Skeletal muscle tissue (tissue), 2 donors: ENCODE results near the gene ZNF284. TPM values are rescaled to one million over a fixed set of nuclear protein-coding genes. Genes with fewer than 3 reads are reported as not detected.

ENCODE experiments used
- small RNA-seq: library from RNA; depleted of rRNA; stranded (forward); fragments of <200 nt; gene quantifications from one replicate; pipeline ENCODE3, GENCODE V24; 2014
- total RNA-seq: library from RNA; depleted of rRNA; stranded (reverse); fragments of >200 nt; gene quantifications from one replicate; pipeline ENCODE4 v1.2.3, GENCODE V29; 2014

Gene ZNF284
- total RNA-seq, 1 donor from 2014 or later = 2.6 TPM

Small RNA genes lying within 50 kb of the gene (small RNA-seq; reads per million reads assigned to genes)
- not detected for gene RNU6-902P

Other genes starting within 250 kb of the ZNF284 start
- 21.4 TPM for gene ZNF283, start 244.8 kb upstream of the ZNF284 start, total RNA-seq
- gene ZNF404, start 188.2 kb upstream of the ZNF284 start, total RNA-seq = 1.6 TPM
- gene ZNF45, start 136.9 kb upstream of the ZNF284 start, total RNA-seq = 13.0 TPM
- 6.3 TPM for gene ZNF221, start 120.9 kb upstream of the ZNF284 start, total RNA-seq
- 13.0 TPM for gene ZNF155, start 88.0 kb upstream of the ZNF284 start, total RNA-seq
- gene ZNF230, start 69.2 kb upstream of the ZNF284 start, total RNA-seq = 4.2 TPM
- gene ZNF222, start 46.8 kb upstream of the ZNF284 start, total RNA-seq = 5.7 TPM
- 5.2 TPM for gene ZNF223, start 20.1 kb upstream of the ZNF284 start, total RNA-seq
- gene ZNF224, start 22.2 kb downstream of the ZNF284 start, total RNA-seq = 30.3 TPM
- 7.3 TPM for gene ZNF225, start 41.2 kb downstream of the ZNF284 start, total RNA-seq
- gene ZNF234, start 69.4 kb downstream of the ZNF284 start, total RNA-seq = 11.5 TPM
- 15.7 TPM for gene ZNF226, start 92.9 kb downstream of the ZNF284 start, total RNA-seq
- 21.4 TPM for gene ZNF227, start 140.4 kb downstream of the ZNF284 start, total RNA-seq
- gene ZNF233, start 187.7 kb downstream of the ZNF284 start, total RNA-seq = 1.6 TPM
- 8.9 TPM for gene ZNF235, start 232.9 kb downstream of the ZNF284 start, total RNA-seq